Fibroblast of skin of left biceps (primary cell): ENCODE data around the gene KLHL17.

ENCODE experiments used
- DNase-seq, 2 experiments: peaks; one replicate each; pipeline ENCODE4 v3.0.0-alpha.2; 2013; ENCODE audit warnings: low read depth in 2 of 2

The KLHL17 gene

DNA sequence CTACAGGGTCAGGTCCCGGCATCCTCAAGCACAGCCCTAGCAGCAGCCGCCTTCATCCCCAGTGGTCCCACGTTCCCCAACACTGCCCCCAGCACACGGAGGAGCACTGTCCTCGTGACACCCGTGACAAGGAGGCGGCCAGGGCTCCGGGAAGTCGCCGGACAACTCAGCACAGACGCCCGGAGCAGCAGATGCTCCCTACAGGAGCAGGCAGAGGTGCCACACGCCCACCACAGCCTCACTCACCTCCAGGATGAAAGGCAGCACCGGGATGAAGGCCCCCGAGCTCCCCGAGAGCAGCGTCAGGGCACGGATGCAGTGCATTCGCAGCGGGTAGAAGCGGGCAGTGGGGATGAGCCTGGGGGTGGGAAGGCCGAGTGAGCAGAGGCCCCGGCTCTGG lies 9.5 kb upstream of the KLHL17 start:
- no peak for DNase-seq

DNA sequence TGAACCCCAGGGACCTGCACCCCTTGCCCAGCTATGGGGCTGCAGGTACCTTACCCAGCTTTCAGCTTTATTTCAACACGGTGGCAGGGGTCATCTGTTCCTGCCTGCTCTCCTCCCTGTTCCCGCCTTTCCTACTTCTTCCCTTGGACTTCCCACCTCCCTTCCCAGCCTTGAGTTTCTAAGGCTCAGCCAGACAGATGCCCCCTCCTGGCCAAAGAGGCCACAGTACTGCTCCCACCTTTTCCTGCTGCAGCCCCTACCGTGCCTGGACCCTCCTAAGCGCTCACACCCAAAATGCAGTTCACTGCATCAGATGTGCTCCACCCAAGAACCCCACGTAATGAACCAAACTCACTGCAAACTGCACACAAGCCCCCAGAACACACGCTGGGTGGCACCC lies 9.0 kb upstream of the KLHL17 start:
- DNase-seq, result no peak

DNA sequence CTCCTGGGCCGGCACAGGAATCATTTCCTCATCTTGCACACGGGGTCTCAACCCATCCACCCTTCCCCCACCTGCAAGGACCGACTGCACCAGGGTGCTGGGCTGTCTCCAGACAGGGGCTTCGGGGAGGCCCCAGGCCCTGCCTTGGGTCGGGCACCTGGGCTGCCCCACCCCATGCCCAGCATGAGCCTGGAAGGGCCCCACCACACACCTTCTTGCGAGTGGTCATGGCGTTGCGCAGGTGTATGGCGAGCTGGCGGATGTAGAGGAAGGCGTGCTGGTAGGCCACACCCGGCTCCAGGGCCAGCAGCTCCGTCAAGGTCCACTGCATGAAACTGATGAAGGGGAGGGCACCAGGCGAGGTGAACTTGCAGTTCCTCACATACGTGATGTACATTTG lies 8.2 kb upstream of the KLHL17 start:
- DNase-seq, result no peak

DNA sequence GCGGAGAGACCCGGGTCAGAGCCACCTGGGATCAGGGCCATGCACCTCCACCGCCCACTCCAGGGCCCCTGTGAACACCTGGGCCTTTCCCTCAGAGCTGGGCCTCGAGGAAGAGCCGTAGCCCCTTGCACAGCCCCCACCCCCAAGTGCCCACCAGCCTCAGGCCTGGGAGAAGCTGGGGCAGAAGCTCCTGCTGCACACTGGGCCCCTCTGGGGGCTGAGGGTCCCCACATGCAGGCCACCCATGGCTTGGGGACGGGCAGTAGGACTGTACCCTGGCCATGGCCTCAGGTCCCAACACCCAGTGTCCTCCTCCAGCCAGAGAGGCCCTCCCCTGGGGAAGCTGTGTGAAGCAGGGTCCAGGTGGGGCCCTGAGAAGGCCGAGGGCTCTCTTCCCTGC lies 7.8 kb upstream of the KLHL17 start:
- DNase-seq, result no peak

DNA sequence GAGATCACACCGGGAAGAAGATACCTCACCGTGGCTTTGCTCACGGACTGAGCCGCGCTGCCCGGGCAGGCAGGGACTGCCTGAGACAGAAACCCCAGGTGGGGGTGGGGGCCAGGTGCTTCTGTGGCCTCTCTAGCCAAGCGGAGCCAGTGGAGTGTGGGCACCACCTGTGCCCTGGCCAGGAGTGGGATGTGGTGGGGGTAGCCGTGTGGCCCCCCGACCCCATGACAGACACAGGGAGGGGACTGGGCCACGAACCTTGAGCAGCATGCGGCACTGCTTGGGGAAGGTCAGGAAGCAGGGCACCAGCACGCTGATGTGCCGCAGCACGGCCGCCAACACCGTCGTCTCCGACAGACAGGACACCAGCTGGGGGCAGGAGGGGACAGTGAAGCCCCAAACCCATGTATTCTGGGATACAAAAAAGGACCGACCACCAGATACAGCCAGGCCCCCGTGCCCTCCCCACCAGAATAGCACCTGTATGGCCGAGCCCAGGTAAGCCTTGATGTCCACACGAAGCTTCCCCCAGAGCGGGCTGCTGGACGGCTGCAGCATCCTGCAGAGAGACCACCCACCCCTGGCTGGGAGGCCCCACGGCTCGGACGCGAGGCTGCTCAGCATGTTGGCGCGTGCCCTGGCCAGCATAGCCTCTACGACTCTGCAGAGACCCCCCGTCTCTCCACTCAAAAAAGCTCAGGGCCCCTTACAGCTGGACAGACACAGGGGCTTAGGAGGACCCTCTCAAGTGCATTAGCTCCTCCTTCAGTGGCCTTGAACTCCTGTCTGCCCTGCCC lies 6.7 kb upstream of the KLHL17 start:
- no peak for DNase-seq

DNA sequence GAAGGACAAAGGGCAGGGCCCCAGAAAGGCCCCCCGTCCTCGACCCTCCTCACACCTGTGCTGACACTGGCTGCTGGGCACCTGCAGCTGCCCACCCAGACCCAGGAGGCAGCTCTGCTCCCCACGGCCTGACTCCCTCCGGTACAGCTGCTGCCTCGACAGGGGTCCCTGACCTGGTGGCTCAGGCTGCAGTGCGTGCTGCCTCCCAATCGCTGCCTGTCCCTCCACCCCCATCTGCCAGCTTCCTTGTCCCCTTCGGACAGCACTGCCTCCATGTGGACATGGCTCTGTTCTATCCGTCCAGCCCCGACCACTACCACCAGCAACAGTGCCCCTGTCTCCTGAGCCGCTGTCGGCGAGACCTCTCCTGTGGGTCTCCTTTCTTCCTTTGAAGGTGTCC lies 5.5 kb upstream of the KLHL17 start:
- no peak for DNase-seq

DNA sequence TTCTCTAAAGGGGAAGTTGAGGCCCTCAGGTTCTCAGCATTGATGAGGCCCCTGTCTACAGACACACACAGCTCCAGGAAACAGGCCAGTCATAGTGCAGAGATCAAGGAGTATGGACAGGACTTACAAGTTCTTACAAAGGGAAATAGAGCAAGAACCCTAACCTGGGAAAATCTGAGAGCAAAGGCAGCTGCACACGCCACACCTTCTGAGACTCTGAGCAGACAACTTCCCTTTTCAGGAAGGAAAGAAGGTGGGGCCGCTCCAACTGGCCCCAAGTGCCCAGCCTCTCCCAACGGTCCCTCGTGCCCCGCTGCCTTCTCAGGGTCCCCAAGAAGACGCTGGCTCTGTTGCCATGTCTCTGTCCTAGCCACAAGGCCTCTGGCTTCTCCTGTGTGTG lies 4.9 kb upstream of the KLHL17 start:
- DNase-seq, result no peak

DNA sequence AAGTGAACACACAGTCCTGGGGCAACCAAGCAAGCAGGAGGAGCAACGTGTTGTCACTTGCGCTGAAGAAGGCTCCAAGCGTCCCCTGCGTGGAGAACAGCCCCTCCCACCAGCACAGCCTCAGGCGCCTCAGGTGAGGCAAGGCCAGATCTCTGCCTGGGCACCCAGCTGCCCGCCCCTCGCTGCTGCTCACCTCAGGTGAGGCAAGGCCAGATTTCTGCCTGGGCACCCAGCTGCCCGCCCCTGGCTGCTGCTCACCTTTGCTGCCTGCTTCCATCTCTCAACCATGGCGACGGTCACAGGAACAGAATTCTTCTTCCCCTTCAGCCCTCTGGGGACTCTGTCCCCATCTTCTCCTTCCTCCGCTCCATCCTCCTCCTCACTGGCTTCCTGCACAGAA lies 3.7 kb upstream of the KLHL17 start:
- DNase-seq, result no peak

DNA sequence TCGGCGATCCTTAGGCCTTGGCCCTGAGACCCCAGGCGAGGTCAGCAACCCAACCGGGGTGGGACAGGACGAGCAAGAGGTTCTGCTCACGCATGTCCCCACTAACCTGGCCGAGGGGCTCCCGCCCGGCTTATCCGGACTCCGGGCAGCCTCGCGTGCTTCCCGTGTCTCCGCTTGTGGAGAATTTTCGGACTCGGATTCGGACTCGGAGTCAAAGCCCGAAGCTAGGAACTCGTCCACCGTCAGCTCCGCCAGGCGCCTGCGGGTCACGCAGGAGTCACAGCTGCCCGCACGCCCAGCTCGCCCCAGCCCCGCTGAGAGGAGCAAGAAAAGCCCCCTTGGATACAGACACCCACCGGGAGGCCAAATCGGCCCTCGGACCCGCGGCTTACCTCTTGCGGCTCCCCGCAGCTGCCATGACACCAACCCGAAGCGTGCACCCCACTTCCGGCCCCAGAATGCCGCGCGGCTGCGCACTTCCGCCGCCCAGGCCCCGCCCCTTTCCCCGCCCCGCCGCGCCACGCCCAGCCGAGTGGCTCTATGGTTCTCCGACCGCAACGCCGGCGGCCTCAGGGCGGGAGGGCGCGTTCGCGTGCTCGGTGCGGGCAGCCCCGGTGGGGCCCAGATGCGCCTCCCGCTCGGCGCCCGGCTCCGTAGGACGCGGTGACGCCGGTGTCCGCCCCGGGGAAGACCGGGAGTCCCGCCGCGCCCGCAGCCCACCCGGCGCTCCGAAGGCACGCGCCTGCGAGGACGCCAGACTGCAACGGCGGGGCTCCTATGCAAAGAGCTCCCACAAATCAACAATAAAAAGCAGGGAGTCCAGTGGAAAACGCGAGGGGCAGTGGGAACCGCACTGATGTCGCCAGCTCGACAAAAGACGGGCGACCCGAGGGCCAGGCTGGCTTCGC lies 1.3 kb upstream of the KLHL17 start, which contains the start of gene NOC2L:
TSS of gene NOC2L (minus strand) at position 434 of the 908 bp plus-strand sequence. CDS start at position 418, 16 bp downstream.
- DNase-seq, result peak; percentile 60 to 64

DNA sequence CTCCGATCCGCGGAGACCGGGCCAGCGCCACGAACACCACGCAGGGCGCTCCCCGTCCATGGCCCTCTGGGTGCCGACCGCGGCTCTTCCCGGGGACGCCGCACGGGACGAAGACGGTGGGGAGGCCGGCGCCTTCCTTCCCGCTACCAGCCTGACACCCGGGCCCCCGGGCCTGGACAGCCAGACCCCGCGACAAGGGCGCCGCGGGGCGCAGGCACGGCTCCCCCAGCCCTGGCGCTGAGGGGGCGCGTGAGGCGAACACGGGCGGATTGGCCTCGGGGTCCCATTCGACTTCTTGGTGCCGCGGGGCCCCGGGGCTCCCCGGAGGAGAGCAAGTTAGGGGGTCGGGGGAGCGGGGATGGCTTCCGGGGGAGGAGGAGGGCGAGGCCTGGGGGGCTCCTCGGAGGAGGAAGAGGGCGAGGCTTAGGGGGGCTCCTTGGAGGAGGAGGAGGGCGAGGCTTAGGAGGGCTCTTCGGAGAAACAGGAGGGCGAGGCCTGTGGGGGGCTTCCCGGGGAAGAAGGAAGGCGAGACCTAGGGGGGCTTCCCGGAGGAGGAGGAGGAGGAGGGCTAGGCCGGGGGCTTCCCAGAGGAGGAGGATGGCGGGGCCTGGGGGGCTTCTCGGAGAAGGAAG lies 537 bp upstream of the KLHL17 start:
- DNase-seq, result no peak

DNA sequence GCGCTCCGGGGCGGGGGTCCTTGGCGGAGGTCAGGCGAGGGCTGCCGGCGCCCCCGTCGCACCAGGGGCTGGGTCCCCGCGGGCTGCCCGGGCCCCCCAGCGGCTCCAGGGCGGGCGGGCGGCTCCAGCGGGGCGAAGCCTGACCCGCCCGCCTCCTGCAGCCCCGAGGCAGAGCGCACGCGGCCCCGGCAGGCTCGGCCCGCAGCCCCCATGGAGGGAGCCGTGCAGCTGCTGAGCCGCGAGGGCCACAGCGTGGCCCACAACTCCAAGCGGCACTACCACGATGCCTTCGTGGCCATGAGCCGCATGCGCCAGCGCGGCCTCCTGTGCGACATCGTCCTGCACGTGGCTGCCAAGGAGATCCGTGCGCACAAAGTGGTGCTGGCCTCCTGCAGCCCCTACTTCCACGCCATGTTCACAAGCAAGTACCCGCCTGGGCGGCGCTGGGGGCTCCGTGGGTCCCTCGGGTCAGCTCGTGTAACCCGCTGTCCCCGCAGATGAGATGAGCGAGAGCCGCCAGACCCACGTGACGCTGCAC lies 817 bp downstream of the KLHL17 start:
- no peak for DNase-seq

DNA sequence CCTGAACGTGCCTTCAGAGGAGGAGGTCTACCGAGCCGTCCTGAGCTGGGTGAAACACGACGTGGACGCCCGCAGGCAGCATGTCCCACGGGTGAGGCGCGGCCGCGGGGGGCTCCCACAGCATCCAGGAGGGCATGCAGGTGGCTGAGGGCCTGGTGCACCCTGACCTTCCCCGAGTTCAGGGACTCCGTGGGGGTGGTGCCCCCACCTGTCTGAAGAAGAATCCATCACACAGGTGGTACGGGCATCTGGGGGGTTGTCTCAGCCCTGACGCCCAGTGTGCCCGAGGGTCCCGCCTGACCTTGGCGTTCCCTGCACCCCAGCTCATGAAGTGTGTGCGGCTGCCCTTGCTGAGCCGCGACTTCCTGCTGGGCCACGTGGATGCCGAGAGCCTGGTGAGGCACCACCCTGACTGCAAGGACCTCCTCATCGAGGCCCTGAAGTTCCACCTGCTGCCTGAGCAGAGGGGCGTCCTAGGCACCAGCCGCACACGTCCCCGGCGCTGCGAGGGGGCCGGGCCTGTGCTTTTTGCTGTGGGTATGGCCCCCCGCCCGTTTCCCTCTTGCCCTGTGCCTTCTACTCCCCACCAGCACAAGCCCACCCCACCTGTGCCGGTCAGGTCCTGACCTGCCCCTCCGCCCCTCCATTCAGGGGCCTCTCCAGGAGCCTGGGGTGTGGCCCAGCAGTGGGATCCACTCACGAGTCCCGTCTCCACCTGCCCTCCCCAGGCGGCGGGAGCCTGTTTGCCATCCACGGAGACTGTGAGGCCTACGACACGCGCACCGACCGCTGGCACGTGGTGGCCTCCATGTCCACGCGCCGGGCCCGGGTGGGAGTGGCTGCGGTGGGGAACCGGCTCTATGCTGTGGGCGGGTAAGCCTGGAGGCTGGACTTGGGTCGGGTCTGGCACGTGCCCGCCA lies 2.3 kb downstream of the KLHL17 start:
- DNase-seq, result no peak

DNA sequence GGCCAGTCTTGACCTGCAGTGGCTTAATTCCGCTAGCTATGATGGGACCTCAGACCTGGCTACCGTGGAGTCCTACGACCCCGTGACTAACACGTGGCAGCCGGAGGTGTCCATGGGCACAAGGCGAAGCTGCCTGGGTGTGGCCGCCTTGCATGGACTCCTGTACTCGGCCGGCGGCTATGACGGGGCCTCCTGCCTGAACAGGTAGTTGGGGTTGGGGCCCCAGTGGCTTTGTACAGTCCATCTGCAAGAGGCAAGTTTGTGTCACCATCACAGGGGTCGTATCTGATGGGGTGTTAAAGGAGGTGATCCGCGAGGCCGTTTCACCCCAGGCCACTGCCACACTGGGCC lies 2.9 kb downstream of the KLHL17 start:
- DNase-seq, result no peak

DNA sequence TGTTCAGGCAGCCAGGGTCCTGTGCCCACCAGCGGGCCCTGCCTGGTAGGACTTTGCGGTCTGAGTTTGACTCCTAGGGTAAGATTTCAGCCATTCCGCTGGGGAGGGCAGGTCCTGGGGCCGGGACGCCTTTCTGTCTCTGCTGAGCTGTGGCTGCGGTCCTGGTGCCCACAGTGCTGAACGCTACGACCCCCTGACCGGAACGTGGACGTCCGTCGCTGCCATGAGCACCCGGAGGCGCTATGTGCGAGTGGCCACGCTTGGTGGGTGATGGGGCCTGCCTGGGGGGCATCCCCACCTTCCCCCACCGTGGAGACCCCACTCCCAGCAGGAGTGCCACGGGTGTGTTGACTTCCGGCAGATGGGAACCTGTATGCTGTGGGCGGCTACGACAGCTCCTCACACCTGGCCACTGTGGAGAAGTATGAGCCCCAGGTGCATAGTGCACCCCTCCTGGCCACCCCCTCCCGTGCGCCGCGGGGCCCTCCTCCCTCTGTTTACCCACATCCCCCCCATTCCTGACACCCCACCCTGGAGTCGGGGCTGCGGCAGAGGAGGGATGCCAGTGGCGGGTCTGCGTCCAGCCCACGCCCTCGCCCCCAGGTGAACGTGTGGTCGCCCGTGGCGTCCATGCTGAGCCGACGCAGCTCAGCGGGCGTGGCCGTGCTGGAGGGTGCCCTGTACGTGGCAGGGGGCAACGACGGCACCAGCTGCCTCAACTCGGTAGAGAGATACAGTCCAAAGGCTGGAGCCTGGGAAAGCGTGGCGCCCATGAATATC lies 3.6 kb downstream of the KLHL17 start:
- DNase-seq, result no peak

DNA sequence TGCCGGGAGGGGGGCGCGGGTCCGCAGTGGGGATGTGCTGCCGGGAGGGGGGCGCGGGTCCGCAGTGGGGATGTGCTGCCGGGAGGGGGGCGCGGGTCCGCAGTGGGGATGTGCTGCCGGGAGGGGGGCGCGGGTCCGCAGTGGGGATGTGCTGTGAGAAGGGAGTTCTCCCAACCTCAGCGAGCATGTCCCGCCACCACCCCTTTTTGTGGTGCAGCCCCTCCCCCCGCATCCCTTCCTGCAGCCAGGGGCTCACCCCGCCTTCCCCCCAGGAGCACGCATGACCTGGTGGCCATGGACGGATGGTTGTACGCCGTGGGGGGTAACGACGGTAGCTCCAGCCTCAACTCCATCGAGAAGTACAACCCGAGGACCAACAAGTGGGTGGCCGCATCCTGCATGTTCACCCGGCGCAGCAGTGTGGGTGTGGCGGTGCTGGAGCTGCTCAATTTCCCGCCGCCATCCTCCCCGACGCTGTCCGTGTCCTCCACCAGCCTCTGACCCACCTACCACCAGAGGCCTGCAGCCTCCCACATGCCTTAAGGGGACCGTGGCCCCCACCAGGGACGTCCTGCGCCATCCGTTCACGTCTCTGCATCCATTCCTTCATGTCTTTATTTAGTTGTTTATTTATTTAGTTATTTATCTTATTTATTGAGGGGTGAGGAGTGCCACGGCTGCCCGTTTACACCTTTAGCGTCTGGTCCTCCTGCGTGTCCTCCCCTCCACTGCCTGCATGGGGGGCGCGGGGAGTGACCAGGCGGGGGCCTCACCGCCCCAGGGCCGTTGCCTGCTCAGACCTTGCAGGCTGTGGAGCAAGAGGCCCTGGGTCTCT lies 4.5 kb downstream of the KLHL17 start:
- no peak for DNase-seq

DNA sequence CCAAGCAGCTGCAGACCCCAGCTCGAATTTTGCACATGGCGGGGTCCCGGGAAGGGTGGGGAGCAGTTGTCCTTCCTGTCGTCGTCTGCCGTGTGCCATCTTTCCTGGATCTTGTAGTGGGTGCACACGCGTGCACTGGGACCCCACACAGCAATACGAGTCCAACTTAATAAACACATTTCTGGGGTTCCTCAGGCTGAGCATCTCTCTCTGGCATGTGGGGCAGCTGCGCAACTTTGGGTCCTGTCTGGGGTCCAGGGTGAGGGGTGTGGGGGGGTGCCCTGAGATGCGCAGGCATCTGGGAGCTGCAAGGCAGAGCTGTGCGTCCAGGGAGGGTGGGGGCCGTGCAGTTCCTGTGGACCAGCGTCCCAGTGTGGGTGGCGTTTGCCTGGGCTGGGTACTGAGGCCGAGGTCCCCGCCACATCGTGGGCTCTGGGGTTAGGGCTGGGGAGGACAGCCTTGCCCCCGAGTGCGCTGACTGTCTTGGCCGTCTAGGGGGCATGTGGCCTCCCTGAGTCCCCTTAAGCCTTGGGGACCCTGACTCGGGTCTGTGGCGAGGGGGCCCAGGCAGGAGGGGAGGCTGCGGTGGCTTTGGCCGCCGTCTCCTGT lies 5.2 kb downstream of the KLHL17 start:
- DNase-seq, result no peak

DNA sequence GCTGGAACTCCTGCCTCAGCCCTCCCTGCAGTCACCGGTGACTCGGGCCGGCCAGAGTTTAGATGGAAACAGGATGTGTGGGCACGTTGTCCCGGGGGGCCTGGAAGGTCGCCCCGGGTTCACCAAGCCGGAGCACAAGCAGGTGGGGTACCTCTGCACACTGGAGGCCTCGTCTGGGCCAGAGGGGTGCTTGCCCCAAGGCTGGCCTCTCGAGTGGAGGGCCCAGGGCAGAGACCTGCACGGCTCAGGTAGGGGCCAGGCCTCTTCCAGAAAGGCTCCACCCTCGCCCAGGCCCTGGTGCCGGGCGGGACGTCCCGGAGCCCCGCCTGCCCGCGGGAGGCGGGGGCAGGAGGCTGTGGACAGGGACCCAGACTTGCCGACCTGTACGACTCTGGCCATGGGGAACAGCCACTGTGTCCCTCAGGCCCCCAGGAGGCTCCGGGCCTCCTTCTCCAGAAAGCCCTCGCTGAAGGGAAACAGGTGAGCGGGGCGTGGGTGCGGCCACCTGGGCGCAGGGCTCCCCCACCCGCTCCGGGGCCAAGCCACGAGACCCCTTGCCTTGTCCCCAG lies 5.8 kb downstream of the KLHL17 start, which contains the start of gene PLEKHN1:
TSS of gene PLEKHN1 (plus strand) at position 348 of the 569 bp plus-strand sequence. CDS start at position 398, 50 bp downstream.
- no peak for DNase-seq

DNA sequence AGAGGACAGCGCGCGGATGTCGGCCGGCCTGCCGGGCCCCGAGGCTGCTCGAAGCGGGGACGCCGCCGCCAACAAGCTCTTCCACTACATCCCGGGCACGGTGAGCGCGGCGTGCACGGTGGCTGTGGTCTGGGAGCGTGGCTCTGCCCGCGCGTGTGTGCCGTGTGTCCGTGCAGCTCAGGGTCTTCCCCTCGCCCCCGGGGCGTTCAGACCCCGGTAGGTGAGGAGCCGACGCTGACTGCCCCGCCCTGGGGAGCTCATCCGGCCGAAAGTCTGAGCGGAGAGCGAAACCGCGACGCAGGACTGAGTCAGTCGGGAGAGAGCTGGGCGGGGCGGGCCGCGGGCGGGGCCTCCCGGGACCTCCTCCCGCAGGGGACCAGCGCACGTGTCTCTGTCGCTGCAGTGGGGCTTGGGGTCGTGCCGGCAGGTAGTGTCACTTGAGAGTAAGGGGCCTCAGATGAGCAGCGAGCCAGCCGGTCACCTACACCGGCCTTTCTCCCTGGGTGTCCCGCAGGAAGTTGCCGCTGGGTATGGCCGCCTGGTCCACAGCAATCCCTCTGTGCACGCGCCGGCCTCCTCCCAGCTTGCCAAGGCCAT lies 6.4 kb downstream of the KLHL17 start:
- no peak for DNase-seq
